VCaP (cell line): ENCODE data around the gene IGFL4.
A peak's percentile ranks its signal among the peaks of the same experiment; 100 is the strongest.

Source experiments
- H3K27ac ChIP-seq: fragments of 450-650 bp; 2 replicates; pipeline ENCODE4 v1.5.1; 2017
- TF ChIP-seq, protein P1 (sequence below): fragments of 450-650 bp; conservative IDR thresholded peaks from 2 replicates; pipeline ENCODE4 v1.5.1; 2017; ENCODE audit warnings: mild to moderate bottlenecking, moderate library complexity

Gene IGFL4

DNA sequence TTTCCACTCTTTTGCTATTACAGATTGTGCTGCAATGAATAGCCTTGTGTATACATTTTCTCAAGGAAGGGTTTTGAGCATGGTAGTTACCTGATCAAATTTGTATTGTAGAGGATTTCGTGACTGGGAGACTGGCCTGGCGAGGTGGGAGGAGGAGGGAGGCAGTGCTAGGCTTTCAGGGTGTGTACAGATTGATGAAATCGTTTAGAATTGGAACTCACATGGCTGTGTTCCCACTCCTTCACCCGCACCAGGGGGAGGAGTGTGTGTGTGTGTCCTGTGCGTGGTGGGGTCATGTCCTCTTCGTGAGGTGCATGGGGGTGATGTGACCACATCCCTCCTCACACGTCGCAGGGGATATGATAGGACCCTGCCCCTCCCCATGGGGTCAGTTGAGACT is 26.3 kb downstream of the IGFL4 start:
- no peak overlapping the region for H3K27ac ChIP-seq
- TF ChIP-seq, protein P1, sequence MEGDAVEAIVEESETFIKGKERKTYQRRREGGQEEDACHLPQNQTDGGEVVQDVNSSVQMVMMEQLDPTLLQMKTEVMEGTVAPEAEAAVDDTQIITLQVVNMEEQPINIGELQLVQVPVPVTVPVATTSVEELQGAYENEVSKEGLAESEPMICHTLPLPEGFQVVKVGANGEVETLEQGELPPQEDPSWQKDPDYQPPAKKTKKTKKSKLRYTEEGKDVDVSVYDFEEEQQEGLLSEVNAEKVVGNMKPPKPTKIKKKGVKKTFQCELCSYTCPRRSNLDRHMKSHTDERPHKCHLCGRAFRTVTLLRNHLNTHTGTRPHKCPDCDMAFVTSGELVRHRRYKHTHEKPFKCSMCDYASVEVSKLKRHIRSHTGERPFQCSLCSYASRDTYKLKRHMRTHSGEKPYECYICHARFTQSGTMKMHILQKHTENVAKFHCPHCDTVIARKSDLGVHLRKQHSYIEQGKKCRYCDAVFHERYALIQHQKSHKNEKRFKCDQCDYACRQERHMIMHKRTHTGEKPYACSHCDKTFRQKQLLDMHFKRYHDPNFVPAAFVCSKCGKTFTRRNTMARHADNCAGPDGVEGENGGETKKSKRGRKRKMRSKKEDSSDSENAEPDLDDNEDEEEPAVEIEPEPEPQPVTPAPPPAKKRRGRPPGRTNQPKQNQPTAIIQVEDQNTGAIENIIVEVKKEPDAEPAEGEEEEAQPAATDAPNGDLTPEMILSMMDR, result no peak

GRCh38 chr19:46009530-46010510 is 31.0 kb downstream of the IGFL4 start:
- peak overlapping the region; percentile 39; the same call in 1 of the 2 replicates for H3K27ac ChIP-seq
- TF ChIP-seq, protein P1, result peak; percentile 92

GRCh38 chr19:46006411-46006810 is 34.4 kb downstream of the IGFL4 start:
- no peak overlapping the region for H3K27ac ChIP-seq
- TF ChIP-seq, protein P1, result no peak

GRCh38 chr19:46002678-46003275 is 38.0 kb downstream of the IGFL4 start:
- H3K27ac ChIP-seq, result no peak overlapping the region
- TF ChIP-seq, protein P1, result no peak

- no peak overlapping the region for H3K27ac ChIP-seq
- TF ChIP-seq, protein P1, result no peak
These were observed 40.1 kb downstream of the IGFL4 start for GRCh38 chr19:46000491-46001246.

GRCh38 chr19:45999653-46000121 is 41.1 kb downstream of the IGFL4 start:
- TF ChIP-seq, protein P1, result no peak
- no peak overlapping the region for H3K27ac ChIP-seq

DNA sequence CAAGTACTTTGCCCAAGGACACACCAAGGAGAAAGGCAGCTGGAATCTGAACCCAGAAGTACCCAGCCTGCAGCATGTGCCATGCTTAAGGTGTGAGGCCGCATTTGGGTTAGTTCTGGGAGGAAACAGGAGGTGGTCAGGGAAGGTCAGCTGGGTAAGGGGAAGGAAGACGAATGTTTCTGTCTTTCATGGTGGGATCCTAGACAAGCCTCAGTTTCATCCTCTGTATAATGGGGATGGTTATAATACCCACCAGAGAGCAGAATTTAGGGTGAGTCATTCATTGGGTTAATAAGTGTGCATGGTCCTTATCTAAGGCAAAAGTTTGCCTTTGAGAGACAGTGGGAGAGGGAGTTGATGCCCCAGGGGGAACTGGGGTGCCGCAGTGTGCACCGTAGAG is 42.0 kb downstream of the IGFL4 start:
- H3K27ac ChIP-seq, result no peak overlapping the region
- TF ChIP-seq, protein P1, result no peak
